ENCODE results near the gene PTGER1.
A peak's percentile ranks its signal among the peaks of the same experiment; 100 is the strongest.

The PTGER1 gene

GRCh38 chr19:14439014-14439413, 36.1 kb downstream of the PTGER1 start:
- DNase-seq = no peak

DNA sequence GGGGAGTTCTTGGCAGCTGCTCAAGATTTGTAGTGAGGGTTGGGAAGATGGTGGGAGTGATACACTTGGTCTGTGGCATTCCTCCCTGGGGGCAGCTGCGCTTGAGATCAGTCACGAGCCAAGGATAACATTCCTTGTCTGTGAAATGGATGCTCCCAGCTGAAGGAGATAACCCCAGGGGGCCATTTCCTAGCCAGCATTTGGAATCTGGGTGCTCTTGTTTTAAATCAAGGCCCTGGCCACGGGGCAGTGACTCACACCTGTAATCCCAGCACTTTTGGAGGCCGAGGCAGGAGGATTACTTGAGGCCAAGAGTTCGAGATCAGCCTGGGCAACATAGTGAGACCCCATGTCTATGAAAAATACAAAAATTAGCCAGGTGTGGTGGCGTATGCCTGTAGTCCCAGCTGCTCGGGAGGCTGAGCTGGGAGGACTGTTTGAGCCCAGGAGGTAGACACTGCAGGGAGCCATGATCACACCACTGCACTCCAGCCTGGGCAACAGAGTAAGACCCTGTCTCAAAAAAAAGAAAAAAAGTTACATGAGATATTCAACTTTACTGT, 37.5 kb downstream of the PTGER1 start:
- DNase-seq = no peak

DNA sequence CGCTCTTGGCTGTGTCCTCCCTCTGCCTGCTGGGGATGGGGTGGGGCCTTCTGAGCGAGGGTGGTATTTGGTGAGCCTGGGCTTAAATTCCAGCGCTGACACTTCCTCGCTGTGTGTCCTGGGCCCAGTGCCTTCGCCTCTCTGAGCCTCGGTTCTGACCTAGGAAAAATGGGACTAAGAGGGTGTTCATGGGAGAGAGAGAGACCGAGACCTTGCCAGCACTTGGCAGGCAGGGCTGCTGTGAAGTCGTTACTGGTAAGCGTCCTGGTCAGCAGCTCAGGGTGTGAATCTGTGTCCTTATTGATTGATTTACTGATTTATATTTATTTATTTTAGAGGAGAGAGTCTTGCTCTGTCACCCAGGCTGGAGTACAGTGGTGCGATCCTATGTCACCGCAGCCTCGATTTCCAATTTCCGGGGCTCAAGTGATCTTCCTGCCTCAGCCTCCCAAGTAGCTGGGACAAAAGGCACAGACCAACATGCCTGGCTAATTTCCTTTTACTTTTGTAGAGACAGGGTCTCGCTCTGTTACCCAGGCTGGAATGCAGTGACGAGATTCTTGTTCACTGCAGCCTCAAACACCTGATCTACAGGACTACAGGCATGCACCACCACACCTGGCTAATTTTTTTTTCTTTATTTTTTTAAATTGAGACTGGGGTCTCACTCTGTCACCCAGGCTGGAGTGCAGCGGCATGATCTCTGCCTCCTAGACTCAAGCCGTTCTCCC, 39.7 kb downstream of the PTGER1 start:
- DNase-seq = no peak

DNA sequence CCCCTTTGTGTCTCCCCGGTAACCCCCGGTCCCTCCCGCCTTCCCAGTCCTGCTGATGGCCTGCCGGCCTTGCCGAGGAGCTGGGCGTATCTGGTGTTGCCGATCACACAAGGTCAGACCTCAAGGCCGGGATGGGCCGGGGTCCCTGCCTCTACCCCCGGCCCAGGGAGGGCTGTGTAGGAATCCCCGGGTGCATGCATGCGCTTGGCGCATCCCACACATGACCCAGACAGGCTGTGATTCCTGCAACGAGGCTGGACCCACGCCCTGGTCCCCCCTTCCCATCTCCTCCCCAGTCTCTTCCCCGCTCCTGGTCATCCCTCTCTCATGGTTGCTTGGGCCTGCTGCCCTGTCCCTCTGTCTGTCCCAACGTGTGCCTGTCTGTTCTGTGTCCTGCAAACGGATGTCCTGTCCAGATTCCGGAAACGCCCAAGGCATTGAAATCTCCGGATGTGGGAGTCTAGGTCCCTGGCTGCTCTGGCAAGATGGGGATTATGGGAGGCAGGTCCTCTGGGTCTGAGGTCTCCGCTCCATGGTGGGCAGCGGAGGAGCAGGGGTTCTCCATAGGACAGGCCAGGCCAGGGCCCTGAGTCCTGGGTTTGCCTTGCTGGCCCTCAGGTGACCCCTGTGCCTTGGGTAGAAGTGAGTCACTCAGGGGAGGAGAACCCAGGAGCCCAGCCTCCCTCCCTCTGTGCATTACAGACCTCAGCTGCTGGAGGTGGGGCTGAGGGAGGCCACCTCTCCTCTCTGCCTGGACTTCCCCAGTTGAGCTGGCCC, 40.4 kb downstream of the PTGER1 start:
- no peak for DNase-seq

DNA sequence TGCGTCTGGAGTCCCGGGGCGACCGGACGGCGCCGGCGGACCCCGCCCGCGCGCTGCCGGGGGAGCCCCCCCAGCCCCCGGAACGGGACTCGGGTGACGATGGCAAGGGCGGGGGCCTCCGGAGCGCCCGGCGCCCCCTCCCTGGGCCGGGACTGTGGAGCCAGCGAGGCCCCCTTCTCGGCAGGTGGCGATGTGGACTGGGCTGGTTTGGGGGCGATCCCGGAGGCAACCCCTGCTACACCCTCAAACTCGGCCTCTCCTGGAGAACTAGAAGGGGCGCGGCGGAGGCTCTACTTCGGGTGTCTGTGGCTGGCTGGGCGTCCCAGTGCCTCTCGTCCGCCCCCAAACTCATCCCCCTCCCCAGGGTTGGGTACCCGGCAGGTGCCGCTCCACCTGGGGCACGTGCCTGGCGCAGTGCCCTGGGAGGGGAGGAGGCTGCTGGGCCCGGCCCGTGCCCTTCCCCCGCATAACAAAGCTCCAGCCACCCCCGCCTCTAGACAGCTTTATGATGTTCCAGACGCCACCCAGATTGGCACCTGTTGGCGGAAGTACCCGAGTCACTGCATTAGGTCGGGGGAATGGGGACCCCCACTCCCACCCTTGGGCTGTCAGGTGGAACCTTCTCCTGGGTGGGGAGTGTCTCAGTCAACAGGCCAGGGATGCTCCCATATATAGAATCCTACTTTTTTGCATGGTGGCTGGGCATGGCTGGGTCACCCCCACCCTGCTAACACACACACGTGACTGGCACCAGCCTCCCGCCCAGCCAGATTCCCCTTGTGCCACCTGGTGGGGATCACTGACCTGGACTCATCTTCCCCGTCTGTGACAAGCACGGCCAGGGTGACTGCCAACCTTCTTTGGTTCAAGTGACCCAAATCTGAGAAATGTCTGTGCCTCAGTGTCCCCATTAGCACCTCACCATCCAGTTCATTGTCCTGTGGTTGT, 41.3 kb downstream of the PTGER1 start:
- peak in 1 of 2 experiments; percentile 42 for DNase-seq

DNA sequence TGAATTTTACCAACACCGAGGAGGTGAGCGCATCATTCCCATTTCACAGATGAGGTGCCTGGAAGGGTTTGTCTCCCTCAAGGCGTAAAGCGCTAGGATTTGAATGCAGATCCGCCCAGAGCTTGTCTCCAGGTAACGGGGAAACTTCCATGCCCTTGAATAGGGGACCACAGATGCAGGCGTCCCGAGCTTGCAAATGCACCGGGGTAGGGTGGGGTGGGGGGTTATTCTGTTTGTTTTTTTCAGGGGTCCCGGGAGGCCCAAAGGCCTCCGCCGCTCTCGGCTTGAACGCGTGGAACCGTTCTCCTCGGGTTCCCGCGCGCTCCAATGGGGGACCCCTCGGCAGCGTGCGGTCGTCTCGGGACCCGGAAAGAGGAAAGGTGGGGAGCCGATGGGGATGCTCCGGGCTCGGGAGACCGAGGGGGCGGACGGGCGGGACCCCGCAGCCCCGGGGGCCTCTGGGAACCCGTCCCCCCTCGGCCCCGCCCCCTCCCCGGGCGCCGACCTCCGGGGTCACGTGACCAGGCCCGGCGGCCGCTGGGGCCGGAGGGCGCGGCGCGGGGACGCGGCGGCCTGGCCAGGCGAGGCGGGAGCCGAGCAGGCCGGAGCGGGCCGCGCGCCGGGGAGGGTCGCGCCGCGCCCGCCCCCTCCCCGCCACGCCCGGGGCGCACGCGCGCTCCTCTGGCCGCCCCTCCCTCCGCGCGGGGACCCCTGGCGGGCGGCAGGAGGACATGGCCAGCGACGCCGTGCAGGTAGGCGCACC, 42.2 kb downstream of the PTGER1 start, which contains the start of gene PKN1:
TSS of gene PKN1 (plus strand) at position 516 of the 763 bp plus-strand sequence. CDS start at position 732, 216 bp downstream.
- peak; percentile 33 to 68 for DNase-seq

GRCh38 chr19:14430712-14431111, 44.4 kb downstream of the PTGER1 start:
- no peak for DNase-seq

- no peak for DNase-seq
Measured at GRCh38 chr19:14428882-14429416, 46.2 kb downstream of the PTGER1 start.

DNA sequence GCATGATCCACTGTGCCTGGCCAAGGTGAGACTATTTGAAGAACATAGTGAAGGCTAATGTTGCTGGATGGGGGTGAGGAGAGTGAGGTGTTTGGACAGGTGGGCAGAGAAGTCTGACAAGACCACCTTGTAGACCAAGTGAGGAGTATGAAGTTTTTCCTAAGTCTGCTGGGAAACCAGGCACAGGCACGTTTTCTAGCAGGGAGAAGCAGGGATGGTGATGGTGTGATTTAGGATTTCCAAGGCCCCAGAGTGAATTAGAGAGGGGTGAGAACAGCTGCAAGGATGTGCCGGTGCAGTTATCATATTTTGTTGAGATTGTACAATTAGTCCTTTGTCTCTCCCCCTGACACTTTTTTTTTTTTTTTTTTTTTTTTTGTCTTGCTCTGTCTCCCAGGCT, 47.7 kb downstream of the PTGER1 start:
- no peak for DNase-seq

GRCh38 chr19:14425696-14426138, 49.4 kb downstream of the PTGER1 start:
- no peak for DNase-seq
